IgD-negative memory B cell (primary cell): ENCODE results near the gene CHN1. TPM values are rescaled to one million over a fixed set of nuclear protein-coding genes. Genes with fewer than 3 reads are reported as not detected.

Experiments
- H3K27ac Mint-ChIP-seq, 3 donors: one replicate each; pipeline ENCODE4 v1.8.0; 2020 to 2022; ENCODE audit warnings: mild to moderate bottlenecking in 3 of 3, mixed read lengths in 3 of 3, moderate library complexity in 1 of 3
- H3K27me3 Mint-ChIP-seq: one replicate; pipeline ENCODE4 v1.8.0; 2021; ENCODE audit warnings: mixed read lengths
- H3K36me3 Mint-ChIP-seq: one replicate; pipeline ENCODE4 v1.8.0; 2020; ENCODE audit warnings: mild to moderate bottlenecking, mixed read lengths
- H3K4me1 Mint-ChIP-seq, 3 donors: one replicate each; pipeline ENCODE4 v1.8.0; 2020 to 2022; ENCODE audit warnings: mixed read lengths in 3 of 3, mild to moderate bottlenecking in 1 of 3
- H3K4me3 Mint-ChIP-seq, 4 donors: one replicate each; pipeline ENCODE4 v1.8.0; 2020 to 2022; ENCODE audit warnings: mild to moderate bottlenecking in 4 of 4, mixed read lengths in 4 of 4, moderate library complexity in 3 of 4
- H3K9me3 Mint-ChIP-seq, 3 donors: one replicate each; pipeline ENCODE4 v1.8.0; 2020 to 2021; ENCODE audit warnings: mixed read lengths in 3 of 3, mild to moderate bottlenecking in 1 of 3
- polyA plus RNA-seq: library from polyadenylated mRNA; unstranded; fragments of 300-500 nt; fragmentation: Illumina TruSeq; gene quantifications from one replicate; pipeline ENCODE4 v1.2.3, GENCODE V29; 2021

CHN1 gene
- polyA plus RNA-seq, 1 donor from 2014 or later = not detected

DNA sequence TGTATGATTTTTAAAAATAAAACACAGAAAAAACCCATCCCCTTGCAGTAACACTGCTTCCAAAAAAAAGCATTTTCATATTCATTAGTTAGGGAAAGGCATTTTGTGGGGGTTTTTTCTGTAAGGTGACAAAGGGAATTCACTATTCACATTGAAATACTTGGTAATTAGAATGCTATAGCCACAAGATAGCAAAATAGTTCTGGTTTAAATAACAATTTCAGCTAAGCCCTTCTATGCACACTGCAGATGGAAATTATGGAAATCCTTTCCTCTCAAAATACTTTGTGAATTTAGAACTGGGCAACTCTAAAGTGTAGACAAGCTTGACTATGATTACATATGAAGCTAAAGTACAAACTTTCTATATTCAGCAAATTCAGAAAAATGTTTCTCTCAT, 138.8 kb downstream of the CHN1 start:
- Mint-ChIP-seq H3K9me3 (no peaks in the 10 kb centered on the region), H3K4me3 (no peak overlapping the region)

DNA sequence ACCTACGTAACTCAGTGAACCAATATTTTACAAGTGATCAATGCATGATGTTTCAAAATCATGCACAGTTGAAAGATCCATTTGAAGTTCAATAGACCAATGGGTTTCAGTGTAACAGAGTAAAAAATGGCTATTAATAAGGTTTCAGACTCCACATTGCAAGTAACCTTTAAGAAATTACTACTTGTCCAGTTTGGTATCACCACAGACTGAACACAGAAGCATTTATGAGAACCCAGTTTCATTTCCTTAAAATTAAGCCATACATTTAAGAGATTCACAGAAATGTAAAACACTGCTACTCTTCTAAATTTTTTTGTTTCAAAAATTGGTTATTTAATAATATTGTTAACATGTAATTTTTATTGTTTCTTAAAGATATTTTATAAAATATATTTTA, 142.0 kb downstream of the CHN1 start:
- Mint-ChIP-seq H3K4me3 (no peak overlapping the region), H3K27ac (no peak overlapping the region), H3K4me1 (no peaks in the 10 kb centered on the region), H3K9me3 (no peaks in the 10 kb centered on the region), H3K36me3 (peaks cover 2% of the 10 kb centered on the region), H3K27me3 (peaks cover 1% of the 10 kb centered on the region)

More for the DNA sequence above, 138.8 kb downstream of the CHN1 start:
- Mint-ChIP-seq H3K4me1 (no peaks in the 10 kb centered on the region), H3K27me3 (peaks cover 1% of the 10 kb centered on the region), H3K27ac (no peak overlapping the region), H3K36me3 (no peaks in the 10 kb centered on the region)

- peak overlapping the region in 1 of 3 donors; percentile 8 for H3K27ac Mint-ChIP-seq
Observed at GRCh38 chr2:174859563-174860169, 145.5 kb downstream of the CHN1 start.

DNA sequence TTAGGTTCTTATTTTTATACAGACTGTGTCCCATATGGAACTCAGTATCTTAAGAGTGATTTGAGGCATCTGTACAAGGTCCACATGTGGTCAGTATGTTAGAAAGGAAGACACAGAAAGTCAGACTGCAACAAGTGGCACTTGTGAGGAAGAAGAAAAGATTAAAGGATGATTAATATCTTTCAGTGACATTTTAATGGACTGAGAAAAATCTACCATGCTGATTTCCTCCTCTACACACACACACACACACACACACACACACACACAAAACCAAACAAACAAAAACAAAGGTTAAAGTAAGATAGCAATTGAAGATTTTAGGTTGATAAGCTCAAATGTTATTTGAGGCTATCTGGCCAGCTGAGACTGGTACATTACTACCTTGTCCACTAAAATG, 146.4 kb downstream of the CHN1 start:
- no peak overlapping the region for H3K27ac Mint-ChIP-seq
- no peak overlapping the region for H3K4me3 Mint-ChIP-seq
- no peaks in the 10 kb centered on the region for H3K27me3 Mint-ChIP-seq
- H3K36me3 Mint-ChIP-seq = peaks cover 2% of the 10 kb centered on the region
- H3K4me1 Mint-ChIP-seq = no peaks in the 10 kb centered on the region
- H3K9me3 Mint-ChIP-seq = no peaks in the 10 kb centered on the region

More at GRCh38 chr2:174859563-174860169, 145.5 kb downstream of the CHN1 start:
- Mint-ChIP-seq H3K36me3 (peaks cover 2% of the 10 kb centered on the region), H3K4me1 (no peaks in the 10 kb centered on the region), H3K9me3 (no peaks in the 10 kb centered on the region), H3K27me3 (no peaks in the 10 kb centered on the region), H3K4me3 (no peak overlapping the region)

DNA sequence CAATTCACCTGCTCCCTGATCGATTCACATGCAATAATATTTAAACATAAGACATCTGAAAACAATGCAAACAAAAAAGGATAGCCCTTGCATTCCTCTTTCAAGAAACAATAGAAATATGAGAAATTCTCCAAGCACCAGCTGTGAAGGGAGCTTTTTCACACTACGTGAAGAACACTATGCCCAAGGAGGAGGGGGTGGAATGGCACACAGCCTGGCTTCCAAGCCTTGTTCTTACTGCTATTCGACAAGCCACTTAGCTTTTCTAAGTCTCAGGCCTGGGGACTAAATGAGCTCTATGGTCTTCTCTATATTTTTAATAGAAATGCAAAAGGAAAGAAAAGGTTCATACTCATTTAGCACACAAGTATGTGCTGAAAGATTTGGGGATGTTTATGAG, 148.7 kb downstream of the CHN1 start:
- no peaks in the 10 kb centered on the region for H3K27me3 Mint-ChIP-seq
- peaks cover 0 to 1% (median 0%) of the 10 kb centered on the region in 3 donors for H3K4me1 Mint-ChIP-seq
- no peak overlapping the region for H3K4me3 Mint-ChIP-seq
- H3K36me3 Mint-ChIP-seq = peaks cover 2% of the 10 kb centered on the region
- H3K27ac Mint-ChIP-seq = no peak overlapping the region
- H3K9me3 Mint-ChIP-seq = no peaks in the 10 kb centered on the region

- no peaks in the 10 kb centered on the region for H3K9me3 Mint-ChIP-seq
- H3K27ac Mint-ChIP-seq = peak overlapping the region in 1 of 3 donors; percentile 24
- H3K36me3 Mint-ChIP-seq = no peaks in the 10 kb centered on the region
- no peaks in the 10 kb centered on the region for H3K4me1 Mint-ChIP-seq
- peaks cover 6% of the 10 kb centered on the region for H3K27me3 Mint-ChIP-seq
- H3K4me3 Mint-ChIP-seq = no peak overlapping the region
Observed at GRCh38 chr2:174846941-174847938, 157.9 kb downstream of the CHN1 start.

GRCh38 chr2:174846218-174846617, 159.0 kb downstream of the CHN1 start:
- H3K4me3 Mint-ChIP-seq = no peak overlapping the region
- no peak overlapping the region for H3K27ac Mint-ChIP-seq
- peaks cover 6% of the 10 kb centered on the region for H3K27me3 Mint-ChIP-seq
- H3K4me1 Mint-ChIP-seq = no peaks in the 10 kb centered on the region
- H3K36me3 Mint-ChIP-seq = no peaks in the 10 kb centered on the region
- no peaks in the 10 kb centered on the region for H3K9me3 Mint-ChIP-seq

GRCh38 chr2:174844295-174844708, 160.9 kb downstream of the CHN1 start:
- no peak overlapping the region for H3K27ac Mint-ChIP-seq
- H3K9me3 Mint-ChIP-seq = no peaks in the 10 kb centered on the region
- peaks cover 6% of the 10 kb centered on the region for H3K27me3 Mint-ChIP-seq
- no peaks in the 10 kb centered on the region for H3K4me1 Mint-ChIP-seq
- no peak overlapping the region for H3K4me3 Mint-ChIP-seq
- H3K36me3 Mint-ChIP-seq = no peaks in the 10 kb centered on the region

- no peak overlapping the region for H3K4me3 Mint-ChIP-seq
- H3K9me3 Mint-ChIP-seq = no peaks in the 10 kb centered on the region
- peaks cover 6% of the 10 kb centered on the region for H3K27me3 Mint-ChIP-seq
- H3K4me1 Mint-ChIP-seq = no peaks in the 10 kb centered on the region
- no peak overlapping the region for H3K27ac Mint-ChIP-seq
- no peaks in the 10 kb centered on the region for H3K36me3 Mint-ChIP-seq
Observed at GRCh38 chr2:174842496-174842895, 162.7 kb downstream of the CHN1 start.

- Mint-ChIP-seq H3K4me3 (no peak overlapping the region), H3K27me3 (peaks cover 6% of the 10 kb centered on the region), H3K4me1 (no peaks in the 10 kb centered on the region), H3K36me3 (no peaks in the 10 kb centered on the region), H3K9me3 (no peaks in the 10 kb centered on the region), H3K27ac (no peak overlapping the region)
Observed at GRCh38 chr2:174841936-174842335, 163.2 kb downstream of the CHN1 start.

DNA sequence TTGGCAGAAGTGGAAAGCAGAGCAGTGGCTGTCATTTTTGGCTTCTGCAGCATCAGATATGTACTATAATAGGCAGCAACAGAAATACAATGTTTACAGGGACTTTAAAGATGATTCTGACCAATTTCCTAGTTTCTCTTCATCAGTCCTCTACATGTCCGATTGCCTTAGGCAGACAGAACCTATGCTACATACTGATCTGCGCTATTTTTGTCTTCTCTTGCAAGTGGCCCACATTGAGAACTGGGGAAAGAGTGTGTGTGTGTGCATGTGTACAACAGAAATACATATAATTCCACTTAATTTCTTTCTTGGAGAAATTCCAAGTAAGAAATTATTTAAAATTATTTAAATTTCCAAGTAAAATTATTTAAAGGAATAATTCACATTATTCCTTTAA, 163.8 kb downstream of the CHN1 start:
- Mint-ChIP-seq H3K27me3 (peaks cover 7% of the 10 kb centered on the region), H3K36me3 (no peaks in the 10 kb centered on the region), H3K9me3 (no peaks in the 10 kb centered on the region), H3K4me1 (no peaks in the 10 kb centered on the region), H3K4me3 (no peak overlapping the region), H3K27ac (no peak overlapping the region)

DNA sequence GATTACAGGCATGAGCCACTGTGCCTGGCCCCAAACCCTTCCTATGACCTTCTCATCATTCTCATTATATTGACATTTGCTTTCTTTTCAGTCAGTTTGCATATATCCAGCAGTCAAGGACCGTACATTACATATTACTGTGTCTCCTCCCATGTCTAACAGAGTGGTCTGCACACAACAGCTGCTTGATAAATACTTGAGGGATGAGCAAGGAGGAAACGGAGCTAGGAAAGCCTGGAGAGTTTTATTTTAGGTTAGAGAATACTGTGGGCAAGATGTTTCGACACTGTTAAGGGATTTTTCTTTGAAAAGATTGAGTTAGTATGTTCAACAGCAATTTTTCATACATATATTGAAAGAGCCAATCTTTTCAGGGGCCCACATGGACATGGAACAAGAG, 164.7 kb downstream of the CHN1 start:
- Mint-ChIP-seq H3K9me3 (peaks cover 0 to under 1% (median 0%) of the 10 kb centered on the region in 3 donors), H3K27ac (no peak overlapping the region), H3K4me1 (no peaks in the 10 kb centered on the region), H3K4me3 (no peak overlapping the region), H3K36me3 (no peaks in the 10 kb centered on the region), H3K27me3 (peaks cover 7% of the 10 kb centered on the region)

DNA sequence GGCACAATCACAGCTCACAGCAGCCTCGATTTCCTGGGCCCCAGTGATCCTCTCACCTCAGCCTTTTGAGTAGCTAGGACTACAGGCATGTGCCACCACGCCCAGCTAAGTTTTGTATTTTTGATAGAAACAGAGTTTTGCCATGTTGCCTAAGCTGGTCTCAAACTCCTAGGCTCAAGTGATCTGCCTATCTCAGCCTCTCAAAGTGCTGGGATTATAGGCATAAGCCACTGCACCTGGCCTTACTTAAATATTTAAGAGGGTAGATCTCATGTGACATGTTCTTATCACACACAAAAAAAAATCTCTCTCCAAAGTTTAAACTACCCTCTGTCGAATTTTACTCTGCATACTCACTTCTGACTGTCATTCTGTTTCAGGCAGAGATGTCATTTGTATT, 165.5 kb downstream of the CHN1 start:
- Mint-ChIP-seq H3K4me3 (no peak overlapping the region), H3K27ac (no peak overlapping the region), H3K4me1 (no peaks in the 10 kb centered on the region), H3K36me3 (no peaks in the 10 kb centered on the region), H3K9me3 (peaks cover 0 to 3% (median 0%) of the 10 kb centered on the region in 3 donors), H3K27me3 (peaks cover 7% of the 10 kb centered on the region)

DNA sequence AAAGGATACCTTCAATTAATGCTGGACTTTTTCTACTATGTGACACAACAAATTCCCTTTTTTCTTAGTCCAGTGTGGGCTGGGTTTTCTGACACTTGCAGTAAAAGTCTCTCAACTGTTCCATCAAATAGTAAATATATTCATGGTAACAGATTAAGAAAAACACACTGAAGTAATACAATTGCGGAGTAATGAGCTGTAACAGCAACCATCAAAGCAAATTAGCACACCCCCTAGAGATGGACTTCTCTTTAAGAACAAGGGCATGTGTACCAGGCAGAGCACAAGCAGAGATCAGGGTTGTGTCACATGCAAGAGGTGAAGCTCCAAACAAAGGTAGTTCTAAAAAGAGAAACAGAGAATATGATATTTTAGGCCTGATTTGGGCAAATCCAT, 168.2 kb downstream of the CHN1 start:
- Mint-ChIP-seq H3K9me3 (peaks cover 3 to 6% (median 4%) of the 10 kb centered on the region in 3 donors), H3K4me1 (no peaks in the 10 kb centered on the region), H3K27ac (no peak overlapping the region), H3K36me3 (peaks cover 4% of the 10 kb centered on the region), H3K4me3 (no peak overlapping the region), H3K27me3 (peaks cover 3% of the 10 kb centered on the region)

GRCh38 chr2:174836377-174836994, 168.7 kb downstream of the CHN1 start:
- Mint-ChIP-seq H3K4me1 (no peaks in the 10 kb centered on the region), H3K27me3 (peaks cover 3% of the 10 kb centered on the region), H3K27ac (peak overlapping the region in 1 of 3 donors; percentile 11), H3K36me3 (peaks cover 4% of the 10 kb centered on the region), H3K4me3 (no peak overlapping the region), H3K9me3 (peaks cover 3 to 6% (median 4%) of the 10 kb centered on the region in 3 donors)
